ENCODE data around the gene MYO15B. TPM values are rescaled to one million over a fixed set of nuclear protein-coding genes. Genes with fewer than 3 reads are reported as not detected.
"Not testable (repeated sequence)": the region's sequence is repeated elsewhere in the genome, so short reads cannot be mapped to it uniquely, and the experiment has no call there.

MYO15B gene
- total RNA-seq, 4 donors from 2014 or later = 119 to 610 (median 170) TPM

- intact Hi-C loops (cut with DNase I; ENCODE audit: low total_unique reads) = loop anchor here (5.0 kb wide), 1 partner anchor 164 kb away; no protein-coding TSS in a partner anchor
- TF ChIP-seq CTCF (IDR thresholded peaks at IDR 0.05) = no peak
- no peak for TF ChIP-seq POLR2A (IDR thresholded peaks at IDR 0.05)
- H3K9me3 ChIP-seq = no peaks in the 10 kb centered on the region
- H3K4me3 ChIP-seq = no peak overlapping the region
- no peak overlapping the region for H3K27ac ChIP-seq
- H3K4me1 ChIP-seq = peaks cover 6% of the 10 kb centered on the region in 2 donors
- H3K36me3 ChIP-seq = no peaks in the 10 kb centered on the region
- no peak for DNase-seq
- no peaks in the 10 kb centered on the region for H3K27me3 ChIP-seq
Measured at GRCh38 chr17:75590849-75591721, 3.5 kb downstream of the MYO15B start.

DNA sequence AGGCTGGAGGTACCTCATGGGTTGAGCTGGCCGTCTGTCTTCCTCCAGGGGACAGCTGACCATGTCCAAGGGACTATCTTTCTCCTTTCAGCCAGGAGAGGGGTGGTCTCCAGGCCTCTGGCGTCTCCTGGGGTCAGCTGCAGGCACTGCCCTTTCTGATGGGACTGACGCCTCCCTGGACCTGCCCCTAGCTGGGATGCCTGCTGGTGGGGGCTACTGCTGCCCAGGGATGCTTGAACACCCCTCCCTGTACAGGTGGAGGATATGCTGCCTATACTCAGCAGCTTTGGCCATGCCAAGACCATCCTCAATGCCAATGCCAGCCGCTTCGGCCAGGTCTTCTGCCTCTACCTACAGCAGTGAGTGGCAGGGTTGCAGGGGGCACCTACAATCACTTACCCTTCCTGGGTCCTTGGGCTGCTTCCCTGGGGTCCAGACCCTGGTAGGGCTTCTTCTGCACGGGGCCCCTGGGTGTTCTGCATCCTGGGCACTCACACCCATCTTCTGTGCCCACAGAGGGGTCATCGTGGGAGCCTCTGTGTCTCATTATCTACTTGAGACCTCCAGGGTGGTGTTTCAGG lies 4.2 kb downstream of the MYO15B start:
- no peak for DNase-seq
- Histone ChIP-seq H3K27ac (no peak overlapping the region), H3K4me1 (peaks cover 6% of the 10 kb centered on the region in 2 donors), H3K9me3 (no peaks in the 10 kb centered on the region), H3K4me3 (no peak overlapping the region), H3K36me3 (no peaks in the 10 kb centered on the region), H3K27me3 (no peaks in the 10 kb centered on the region)
- TF ChIP-seq POLR2A (IDR thresholded peaks at IDR 0.05) = no peak
- TF ChIP-seq CTCF (IDR thresholded peaks at IDR 0.05) = no peak
- intact Hi-C loops (cut with DNase I; ENCODE audit: low total_unique reads) = loop anchor here (5.0 kb wide), 1 partner anchor 165 kb away; no protein-coding TSS in a partner anchor

GRCh38 chr17:75592348-75593020 lies 4.9 kb downstream of the MYO15B start:
- Histone ChIP-seq H3K36me3 (no peaks in the 10 kb centered on the region), H3K4me1 (peaks cover under 1 to 6% of the 10 kb centered on the region in 2 donors), H3K4me3 (no peak overlapping the region), H3K27me3 (no peaks in the 10 kb centered on the region), H3K27ac (no peak overlapping the region), H3K9me3 (no peaks in the 10 kb centered on the region)
- no peak for DNase-seq
- no peak for TF ChIP-seq CTCF (IDR thresholded peaks at IDR 0.05)
- no peak for TF ChIP-seq POLR2A (IDR thresholded peaks at IDR 0.05)
- intact Hi-C loops (cut with DNase I; ENCODE audit: low total_unique reads) = loop anchor here (5.0 kb wide), 1 partner anchor 165 kb away; no protein-coding TSS in a partner anchor

DNA sequence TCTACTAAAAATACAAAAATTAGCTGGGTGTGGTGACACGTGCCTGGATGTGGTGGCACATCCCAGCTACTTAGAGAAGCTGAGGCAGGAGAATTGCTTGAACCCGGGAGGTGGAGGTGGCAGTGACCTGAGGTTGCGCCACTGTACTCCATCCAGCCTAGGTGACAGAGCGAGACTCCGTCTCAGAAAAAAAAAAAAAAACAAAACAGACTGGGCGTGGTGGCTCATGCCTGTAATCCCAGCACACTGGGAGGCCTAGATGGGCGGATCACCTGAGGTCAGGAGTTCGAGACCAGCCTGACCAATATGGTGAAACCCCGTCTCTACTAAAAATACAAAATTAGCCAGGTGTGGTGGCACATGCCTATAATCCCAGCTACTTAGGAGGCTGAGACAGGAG lies 5.8 kb downstream of the MYO15B start:
- not testable (repeated sequence) for DNase-seq, H3K36me3 ChIP-seq, H3K27ac ChIP-seq, H3K27me3 ChIP-seq, H3K9me3 ChIP-seq, H3K4me3 ChIP-seq, H3K4me1 ChIP-seq
- intact Hi-C loops (cut with DNase I; ENCODE audit: low total_unique reads) = loop anchor here (5.0 kb wide), 1 partner anchor 166 kb away; no protein-coding TSS in a partner anchor

DNA sequence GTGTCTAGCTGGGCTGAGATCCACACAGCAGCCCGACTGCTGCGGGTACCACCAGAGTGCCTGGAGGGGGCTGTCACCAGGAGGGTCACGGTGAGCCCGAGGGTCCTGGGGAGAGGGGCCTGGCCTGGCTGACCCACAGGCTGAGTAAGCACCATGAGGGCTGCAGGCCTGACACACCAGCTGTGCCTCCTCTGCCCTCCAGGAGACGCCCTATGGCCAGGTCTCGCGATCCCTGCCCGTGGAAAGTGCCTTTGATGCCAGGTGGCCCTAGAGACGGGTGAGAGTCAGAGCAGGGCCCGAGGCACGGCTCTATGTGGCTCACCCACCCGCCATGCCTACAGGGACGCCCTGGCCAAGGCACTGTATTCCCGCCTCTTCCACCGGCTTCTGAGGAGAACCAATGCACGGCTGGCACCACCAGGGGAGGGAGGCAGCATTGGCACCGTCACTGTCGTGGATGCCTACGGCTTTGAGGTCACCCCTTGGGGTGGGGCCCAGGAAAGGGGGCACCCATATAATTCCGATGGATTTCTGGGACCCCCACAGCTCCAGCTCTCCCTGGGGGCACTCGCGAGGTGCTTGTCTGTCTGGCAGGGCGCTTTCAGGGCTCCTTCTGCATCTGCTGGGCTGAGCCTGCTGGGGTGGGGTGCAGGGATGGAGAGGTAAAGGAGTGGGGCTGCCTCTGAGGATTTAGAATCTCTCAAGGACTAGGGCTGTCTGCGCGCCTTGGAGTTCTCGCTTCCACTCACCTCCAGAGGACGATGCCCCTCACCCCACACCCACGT lies 7.1 kb downstream of the MYO15B start:
- Histone ChIP-seq H3K9me3 (no peaks in the 10 kb centered on the region), H3K4me1 (peaks cover 0 to 5% of the 10 kb centered on the region in 2 donors), H3K36me3 (no peaks in the 10 kb centered on the region), H3K27me3 (no peaks in the 10 kb centered on the region), H3K4me3 (no peak overlapping the region), H3K27ac (no peak overlapping the region)
- intact Hi-C loops (cut with DNase I; ENCODE audit: low total_unique reads) = loop anchor here (5.0 kb wide), 1 partner anchor 167 kb away; no protein-coding TSS in a partner anchor
- TF ChIP-seq POLR2A (IDR thresholded peaks at IDR 0.05) (no peak), CTCF (IDR thresholded peaks at IDR 0.05) (no peak)
- DNase-seq = no peak

All from uterus (tissue), 4 donors.